HepG2 (cell line): ENCODE data around the gene GALNTL6.

Experiments used
- CTCF ChIP-seq: sonication (generic); formaldehyde crosslinking; IDR thresholded peaks from 2 replicates; pipeline ENCODE4 v1.5.0; 2020; ENCODE audit warnings: mild to moderate bottlenecking, missing genetic modification reagents, moderate library complexity
- FOXA1 ChIP-seq, 2 experiments: fragments of 450-650 bp in 1 of 2; sonication (generic) in 1 of 2; formaldehyde crosslinking in 1 of 2; IDR thresholded peaks; 2 replicates each; pipeline versions ENCODE4 v1.4.0 to v1.6.1; 2016 to 2020; ENCODE audit warnings: missing genetic modification reagents in 1 of 2
- MLX ChIP-seq: IDR thresholded peaks from 2 replicates; pipeline ENCODE4 v1.6.1; 2016
- POLR2A ChIP-seq, 2 experiments: IDR thresholded peaks; 2 replicates each; pipeline ENCODE4 v1.6.1; 2011; ENCODE audit warnings: low read depth in 2 of 2, low read length in 2 of 2, mild to moderate bottlenecking in 1 of 2, moderate library complexity in 1 of 2; ENCODE audit not compliant: insufficient read depth in 1 of 2
- RFX5 ChIP-seq: IDR thresholded peaks from 2 replicates; pipeline ENCODE4 v1.6.1; 2011; ENCODE audit warnings: low read depth, low read length, improper control_type of control experiment
- SALL1 ChIP-seq: sonication (generic); formaldehyde crosslinking; IDR thresholded peaks from 2 replicates; pipeline ENCODE4 v1.8.0; 2022; ENCODE audit warnings: mild to moderate bottlenecking, missing genetic modification reagents
- SIN3A ChIP-seq: IDR thresholded peaks from 2 replicates; pipeline ENCODE4 v1.6.1; 2011; ENCODE audit warnings: low read depth, mild to moderate bottlenecking, control low read depth, low read length, borderline replicate concordance
- SP5 ChIP-seq: IDR thresholded peaks from 2 replicates; pipeline ENCODE4 v1.6.1; 2016; ENCODE audit warnings: low read depth, borderline replicate concordance
- ZNF138 ChIP-seq: sonication (generic); formaldehyde crosslinking; IDR thresholded peaks from 2 replicates; pipeline ENCODE4 v1.5.0; 2020; ENCODE audit warnings: mild to moderate bottlenecking, low read depth, missing genetic modification reagents
- ZNF230 ChIP-seq: sonication (generic); formaldehyde crosslinking; IDR thresholded peaks from 2 replicates; pipeline ENCODE4 v1.4.0; 2020; ENCODE audit warnings: mild to moderate bottlenecking, missing genetic modification reagents
- ZNF670 ChIP-seq: sonication (generic); formaldehyde crosslinking; IDR thresholded peaks from 2 replicates; pipeline ENCODE4 v1.8.0; 2022; ENCODE audit warnings: mild to moderate bottlenecking, missing genetic modification reagents, borderline replicate concordance

- no peak for TF ChIP-seq ZNF230
- TF ChIP-seq SIN3A: no peak
- no peak for TF ChIP-seq POLR2A (IDR thresholded peaks at IDR 0.05; ENCODE audit: insufficient read depth in 1 of 2, low read depth in 2 of 2, low read length in 2 of 2)
- no peak for TF ChIP-seq RFX5
- TF ChIP-seq ZNF138 (CRISPR knock-in tag): no peak
- no peak for TF ChIP-seq SALL1 (CRISPR knock-in tag)
- TF ChIP-seq MLX: no peak
- TF ChIP-seq FOXA1 (IDR thresholded peaks at IDR 0.05): no peak
- TF ChIP-seq FOXA1 (CRISPR knock-in tag; IDR thresholded peaks at IDR 0.05): no peak
- TF ChIP-seq ZNF670 (CRISPR knock-in tag): no peak
- no peak for TF ChIP-seq CTCF (CRISPR knock-in tag)
- TF ChIP-seq SP5 (CRISPR knock-in tag): no peak
Observed at GRCh38 chr4:172628263-172628662, 815.1 kb downstream of the GALNTL6 start.
